ENCODE data around the gene C20orf141.
"Not testable (repeated sequence)": the region's sequence is repeated elsewhere in the genome, so short reads cannot be mapped to it uniquely, and the experiment has no call there.

Gene C20orf141

GRCh38 chr20:2820896-2821869 is 6.4 kb downstream of the C20orf141 start:
- DNase-seq (ENCODE audit: low spot score), result no peak

- no peak for DNase-seq (ENCODE audit: low spot score)
Measured at GRCh38 chr20:2822073-2822472, 7.3 kb downstream of the C20orf141 start.

GRCh38 chr20:2825761-2826160 is 11.0 kb downstream of the C20orf141 start:
- no peak for DNase-seq (ENCODE audit: low spot score)

GRCh38 chr20:2826655-2827054 is 11.9 kb downstream of the C20orf141 start:
- no peak for DNase-seq (ENCODE audit: low spot score)

- DNase-seq (ENCODE audit: low spot score), result no peak
Measured at GRCh38 chr20:2829376-2829775, 14.6 kb downstream of the C20orf141 start.

- not testable (repeated sequence) for DNase-seq (ENCODE audit: low spot score)
Measured at GRCh38 chr20:2831206-2831605, 16.4 kb downstream of the C20orf141 start.

- DNase-seq (ENCODE audit: low spot score), result no peak
Measured at GRCh38 chr20:2833761-2834160, 19.0 kb downstream of the C20orf141 start.

- DNase-seq (ENCODE audit: low spot score), result no peak
Measured at GRCh38 chr20:2834401-2835110, 19.8 kb downstream of the C20orf141 start.

- DNase-seq (ENCODE audit: low spot score), result no peak
Measured at GRCh38 chr20:2835331-2835796, 20.6 kb downstream of the C20orf141 start.

GRCh38 chr20:2836035-2836434 is 21.2 kb downstream of the C20orf141 start:
- no peak for DNase-seq (ENCODE audit: low spot score)

- DNase-seq (ENCODE audit: low spot score), result no peak
Measured at GRCh38 chr20:2837221-2837960, 22.6 kb downstream of the C20orf141 start.

- DNase-seq (ENCODE audit: low spot score), result no peak
Measured at GRCh38 chr20:2838170-2838797, 23.5 kb downstream of the C20orf141 start.

GRCh38 chr20:2838847-2839671 is 24.3 kb downstream of the C20orf141 start:
- DNase-seq (ENCODE audit: low spot score), result no peak

- no peak for DNase-seq (ENCODE audit: low spot score)
Measured at GRCh38 chr20:2839732-2840137, 24.9 kb downstream of the C20orf141 start.

GRCh38 chr20:2840138-2840966 is 25.6 kb downstream of the C20orf141 start, which contains the start of the genes PCED1A and VPS16:
Gene PCED1A, minus strand, starts transcription at chr20:2840655. Its CDS starts 743 bp downstream, at chr20:2839912.
Gene VPS16, plus strand, starts transcription at chr20:2840745. Its CDS starts 30 bp downstream, at chr20:2840775.
- peak; percentile 95 for DNase-seq (ENCODE audit: low spot score)

- no peak for DNase-seq (ENCODE audit: low spot score)
Measured at GRCh38 chr20:2840967-2841531, 26.3 kb downstream of the C20orf141 start.

- DNase-seq (ENCODE audit: low spot score), result no peak
Measured at GRCh38 chr20:2845607-2846006, 30.8 kb downstream of the C20orf141 start.

- DNase-seq (ENCODE audit: low spot score), result no peak
Measured at GRCh38 chr20:2846698-2847097, 31.9 kb downstream of the C20orf141 start.

- no peak for DNase-seq (ENCODE audit: low spot score)
Measured at GRCh38 chr20:2847802-2848201, 33.0 kb downstream of the C20orf141 start.

Measured in COLO829 (cell line).